HEK293 (cell line): ENCODE measurements around the gene DBN1.

Source experiments
- BCL11B ChIP-seq: fragments of 450-650 bp; formaldehyde crosslinking; IDR thresholded peaks from 2 replicates; pipeline ENCODE4 v1.5.1; 2016; ENCODE audit warnings: low read depth, missing biosample characterization, missing genetic modification characterization
- HOXA7 ChIP-seq: sonication (generic); formaldehyde crosslinking; IDR thresholded peaks from 2 replicates; pipeline ENCODE4 v1.8.1; 2022; ENCODE audit warnings: missing genetic modification reagents, borderline replicate concordance
- KLF9 ChIP-seq: fragments of 450-650 bp; formaldehyde crosslinking; IDR thresholded peaks from 2 replicates; pipeline ENCODE4 v1.5.1; 2016; ENCODE audit warnings: missing biosample characterization, missing genetic modification characterization, low read depth
- OSR2 ChIP-seq: fragments of 450-650 bp; formaldehyde crosslinking; IDR thresholded peaks from 2 replicates; pipeline ENCODE4 v1.5.1; 2016; ENCODE audit warnings: missing biosample characterization, missing genetic modification characterization
- ZBTB17 ChIP-seq: fragments of 450-650 bp; formaldehyde crosslinking; IDR thresholded peaks from 2 replicates; pipeline ENCODE4 v1.5.1; 2016; ENCODE audit warnings: missing biosample characterization, missing genetic modification characterization
- ZFP37 ChIP-seq: fragments of 450-650 bp; formaldehyde crosslinking; IDR thresholded peaks from 2 replicates; pipeline ENCODE4 v1.5.1; 2016; ENCODE audit warnings: missing biosample characterization, missing genetic modification characterization
- ZFP41 ChIP-seq: fragments of 450-650 bp; formaldehyde crosslinking; IDR thresholded peaks from 2 replicates; pipeline ENCODE4 v1.5.1; 2016; ENCODE audit warnings: missing biosample characterization, missing genetic modification characterization, borderline replicate concordance
- ZNF133 ChIP-seq: fragments of 450-650 bp; formaldehyde crosslinking; IDR thresholded peaks from 2 replicates; pipeline ENCODE4 v1.5.1; 2016; ENCODE audit warnings: missing biosample characterization, missing genetic modification characterization
- ZNF169 ChIP-seq: fragments of 450-650 bp; formaldehyde crosslinking; IDR thresholded peaks from 2 replicates; pipeline ENCODE4 v1.5.1; 2016; ENCODE audit warnings: missing biosample characterization, missing genetic modification characterization
- ZNF19 ChIP-seq: fragments of 450-650 bp; formaldehyde crosslinking; IDR thresholded peaks from 2 replicates; pipeline ENCODE4; 2016; ENCODE audit warnings: missing biosample characterization, missing genetic modification characterization, low read depth
- ZNF37A ChIP-seq: fragments of 450-650 bp; IDR thresholded peaks from 2 replicates; pipeline ENCODE4 v1.5.1; 2018; ENCODE audit warnings: missing biosample characterization, missing genetic modification characterization
- ZNF529 ChIP-seq: fragments of 450-650 bp; formaldehyde crosslinking; IDR thresholded peaks from 2 replicates; pipeline ENCODE4 v1.5.1; 2017; ENCODE audit warnings: missing genetic modification characterization, missing biosample characterization; ENCODE audit not compliant: insufficient replicate concordance
- ZNF561 ChIP-seq: fragments of 450-650 bp; IDR thresholded peaks from 2 replicates; pipeline ENCODE4 v1.5.1; 2018; ENCODE audit warnings: missing biosample characterization, missing genetic modification characterization, borderline replicate concordance
- ZNF830 ChIP-seq: fragments of 450-650 bp; IDR thresholded peaks from 2 replicates; pipeline ENCODE4 v1.5.0; 2018; ENCODE audit warnings: missing biosample characterization, missing genetic modification characterization, low read depth, mild to moderate bottlenecking, moderate library complexity
- TF ChIP-seq, protein P1 (sequence below): fragments of 450-650 bp; formaldehyde crosslinking; IDR thresholded peaks from 2 replicates; pipeline ENCODE4 v1.5.1; 2016; ENCODE audit warnings: missing biosample characterization, missing genetic modification characterization
- TF ChIP-seq, protein P2 (sequence below): fragments of 450-650 bp; formaldehyde crosslinking; IDR thresholded peaks from 2 replicates; pipeline ENCODE4 v1.5.1; 2016; ENCODE audit warnings: missing biosample characterization, missing genetic modification characterization
- TF ChIP-seq, protein P3 (sequence below): fragments of 450-650 bp; formaldehyde crosslinking; IDR thresholded peaks from 2 replicates; pipeline ENCODE4 v1.5.1; 2016; ENCODE audit warnings: missing biosample characterization, missing genetic modification characterization
- TF ChIP-seq, protein P4 (sequence below): fragments of 450-650 bp; formaldehyde crosslinking; IDR thresholded peaks from 2 replicates; pipeline ENCODE4 v1.5.1; 2016; ENCODE audit warnings: missing biosample characterization, missing genetic modification characterization, borderline replicate concordance
- TF ChIP-seq, protein P5 (sequence below): fragments of 450-650 bp; formaldehyde crosslinking; IDR thresholded peaks from 2 replicates; pipeline ENCODE4 v1.5.1; 2016; ENCODE audit warnings: missing biosample characterization, missing genetic modification characterization
- TF ChIP-seq, protein P6 (sequence below): fragments of 450-650 bp; formaldehyde crosslinking; IDR thresholded peaks from 2 replicates; pipeline ENCODE4 v1.5.1; 2016; ENCODE audit warnings: missing biosample characterization, missing genetic modification characterization
- TF ChIP-seq, protein P7 (sequence below): fragments of 450-650 bp; formaldehyde crosslinking; IDR thresholded peaks from 2 replicates; pipeline ENCODE4 v1.5.1; 2016; ENCODE audit warnings: missing biosample characterization, missing genetic modification characterization, borderline replicate concordance

DBN1 gene

DNA sequence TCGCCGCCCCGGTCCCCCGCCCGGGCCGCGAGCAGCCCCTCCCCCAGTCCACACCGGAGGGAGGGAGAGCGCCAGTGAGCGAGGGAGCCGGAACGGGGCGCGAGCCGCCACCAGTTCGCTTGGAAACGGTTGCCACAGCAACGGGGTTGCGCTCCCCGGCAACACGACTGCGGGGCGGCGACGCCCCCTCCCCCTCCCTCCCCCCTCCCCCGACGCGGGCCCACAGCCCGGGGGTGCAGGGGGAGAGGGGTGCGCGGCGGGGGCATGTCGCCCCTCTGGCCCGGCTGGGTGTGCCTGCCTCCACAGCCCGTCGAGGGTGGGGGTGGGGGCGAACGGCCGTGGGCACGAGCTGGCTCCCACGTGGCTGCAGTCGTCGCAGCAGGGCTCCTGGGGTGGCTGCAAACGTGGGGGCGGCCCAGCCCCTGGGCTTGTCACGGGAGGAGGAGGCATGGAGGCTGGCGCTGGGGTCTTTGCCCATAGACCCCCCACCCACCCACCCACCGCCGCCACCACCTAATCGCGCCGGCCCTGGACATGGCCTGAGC is 26.3 kb downstream of the DBN1 start (continued):
- TF ChIP-seq, protein P1, sequence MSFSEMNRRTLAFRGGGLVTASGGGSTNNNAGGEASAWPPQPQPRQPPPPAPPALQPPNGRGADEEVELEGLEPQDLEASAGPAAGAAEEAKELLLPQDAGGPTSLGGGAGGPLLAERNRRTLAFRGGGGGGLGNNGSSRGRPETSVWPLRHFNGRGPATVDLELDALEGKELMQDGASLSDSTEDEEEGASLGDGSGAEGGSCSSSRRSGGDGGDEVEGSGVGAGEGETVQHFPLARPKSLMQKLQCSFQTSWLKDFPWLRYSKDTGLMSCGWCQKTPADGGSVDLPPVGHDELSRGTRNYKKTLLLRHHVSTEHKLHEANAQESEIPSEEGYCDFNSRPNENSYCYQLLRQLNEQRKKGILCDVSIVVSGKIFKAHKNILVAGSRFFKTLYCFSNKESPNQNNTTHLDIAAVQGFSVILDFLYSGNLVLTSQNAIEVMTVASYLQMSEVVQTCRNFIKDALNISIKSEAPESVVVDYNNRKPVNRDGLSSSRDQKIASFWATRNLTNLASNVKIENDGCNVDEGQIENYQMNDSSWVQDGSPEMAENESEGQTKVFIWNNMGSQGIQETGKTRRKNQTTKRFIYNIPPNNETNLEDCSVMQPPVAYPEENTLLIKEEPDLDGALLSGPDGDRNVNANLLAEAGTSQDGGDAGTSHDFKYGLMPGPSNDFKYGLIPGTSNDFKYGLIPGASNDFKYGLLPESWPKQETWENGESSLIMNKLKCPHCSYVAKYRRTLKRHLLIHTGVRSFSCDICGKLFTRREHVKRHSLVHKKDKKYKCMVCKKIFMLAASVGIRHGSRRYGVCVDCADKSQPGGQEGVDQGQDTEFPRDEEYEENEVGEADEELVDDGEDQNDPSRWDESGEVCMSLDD (tag by site-specific recombination): peak; percentile 55
- no peak for TF ChIP-seq ZNF37A
- TF ChIP-seq ZFP37 (tag by site-specific recombination): no peak
- TF ChIP-seq, protein P2, sequence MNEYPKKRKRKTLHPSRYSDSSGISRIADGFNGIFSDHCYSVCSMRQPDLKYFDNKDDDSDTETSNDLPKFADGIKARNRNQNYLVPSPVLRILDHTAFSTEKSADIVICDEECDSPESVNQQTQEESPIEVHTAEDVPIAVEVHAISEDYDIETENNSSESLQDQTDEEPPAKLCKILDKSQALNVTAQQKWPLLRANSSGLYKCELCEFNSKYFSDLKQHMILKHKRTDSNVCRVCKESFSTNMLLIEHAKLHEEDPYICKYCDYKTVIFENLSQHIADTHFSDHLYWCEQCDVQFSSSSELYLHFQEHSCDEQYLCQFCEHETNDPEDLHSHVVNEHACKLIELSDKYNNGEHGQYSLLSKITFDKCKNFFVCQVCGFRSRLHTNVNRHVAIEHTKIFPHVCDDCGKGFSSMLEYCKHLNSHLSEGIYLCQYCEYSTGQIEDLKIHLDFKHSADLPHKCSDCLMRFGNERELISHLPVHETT: no peak
- peak; percentile 46; the same call in 1 of the 2 replicates for TF ChIP-seq KLF9
- TF ChIP-seq HOXA7 (CRISPR knock-in tag): no peak
- TF ChIP-seq ZNF830 (tag by site-specific recombination): no peak
- no peak for TF ChIP-seq ZNF169 (tag by site-specific recombination)
- TF ChIP-seq, protein P3, sequence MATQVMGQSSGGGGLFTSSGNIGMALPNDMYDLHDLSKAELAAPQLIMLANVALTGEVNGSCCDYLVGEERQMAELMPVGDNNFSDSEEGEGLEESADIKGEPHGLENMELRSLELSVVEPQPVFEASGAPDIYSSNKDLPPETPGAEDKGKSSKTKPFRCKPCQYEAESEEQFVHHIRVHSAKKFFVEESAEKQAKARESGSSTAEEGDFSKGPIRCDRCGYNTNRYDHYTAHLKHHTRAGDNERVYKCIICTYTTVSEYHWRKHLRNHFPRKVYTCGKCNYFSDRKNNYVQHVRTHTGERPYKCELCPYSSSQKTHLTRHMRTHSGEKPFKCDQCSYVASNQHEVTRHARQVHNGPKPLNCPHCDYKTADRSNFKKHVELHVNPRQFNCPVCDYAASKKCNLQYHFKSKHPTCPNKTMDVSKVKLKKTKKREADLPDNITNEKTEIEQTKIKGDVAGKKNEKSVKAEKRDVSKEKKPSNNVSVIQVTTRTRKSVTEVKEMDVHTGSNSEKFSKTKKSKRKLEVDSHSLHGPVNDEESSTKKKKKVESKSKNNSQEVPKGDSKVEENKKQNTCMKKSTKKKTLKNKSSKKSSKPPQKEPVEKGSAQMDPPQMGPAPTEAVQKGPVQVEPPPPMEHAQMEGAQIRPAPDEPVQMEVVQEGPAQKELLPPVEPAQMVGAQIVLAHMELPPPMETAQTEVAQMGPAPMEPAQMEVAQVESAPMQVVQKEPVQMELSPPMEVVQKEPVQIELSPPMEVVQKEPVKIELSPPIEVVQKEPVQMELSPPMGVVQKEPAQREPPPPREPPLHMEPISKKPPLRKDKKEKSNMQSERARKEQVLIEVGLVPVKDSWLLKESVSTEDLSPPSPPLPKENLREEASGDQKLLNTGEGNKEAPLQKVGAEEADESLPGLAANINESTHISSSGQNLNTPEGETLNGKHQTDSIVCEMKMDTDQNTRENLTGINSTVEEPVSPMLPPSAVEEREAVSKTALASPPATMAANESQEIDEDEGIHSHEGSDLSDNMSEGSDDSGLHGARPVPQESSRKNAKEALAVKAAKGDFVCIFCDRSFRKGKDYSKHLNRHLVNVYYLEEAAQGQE (tag by site-specific recombination): no peak
- 0 out of 2 replicates have a peak, but pooled peaks have one; percentile 6 for TF ChIP-seq ZNF561 (tag by site-specific recombination)
- TF ChIP-seq, protein P4, sequence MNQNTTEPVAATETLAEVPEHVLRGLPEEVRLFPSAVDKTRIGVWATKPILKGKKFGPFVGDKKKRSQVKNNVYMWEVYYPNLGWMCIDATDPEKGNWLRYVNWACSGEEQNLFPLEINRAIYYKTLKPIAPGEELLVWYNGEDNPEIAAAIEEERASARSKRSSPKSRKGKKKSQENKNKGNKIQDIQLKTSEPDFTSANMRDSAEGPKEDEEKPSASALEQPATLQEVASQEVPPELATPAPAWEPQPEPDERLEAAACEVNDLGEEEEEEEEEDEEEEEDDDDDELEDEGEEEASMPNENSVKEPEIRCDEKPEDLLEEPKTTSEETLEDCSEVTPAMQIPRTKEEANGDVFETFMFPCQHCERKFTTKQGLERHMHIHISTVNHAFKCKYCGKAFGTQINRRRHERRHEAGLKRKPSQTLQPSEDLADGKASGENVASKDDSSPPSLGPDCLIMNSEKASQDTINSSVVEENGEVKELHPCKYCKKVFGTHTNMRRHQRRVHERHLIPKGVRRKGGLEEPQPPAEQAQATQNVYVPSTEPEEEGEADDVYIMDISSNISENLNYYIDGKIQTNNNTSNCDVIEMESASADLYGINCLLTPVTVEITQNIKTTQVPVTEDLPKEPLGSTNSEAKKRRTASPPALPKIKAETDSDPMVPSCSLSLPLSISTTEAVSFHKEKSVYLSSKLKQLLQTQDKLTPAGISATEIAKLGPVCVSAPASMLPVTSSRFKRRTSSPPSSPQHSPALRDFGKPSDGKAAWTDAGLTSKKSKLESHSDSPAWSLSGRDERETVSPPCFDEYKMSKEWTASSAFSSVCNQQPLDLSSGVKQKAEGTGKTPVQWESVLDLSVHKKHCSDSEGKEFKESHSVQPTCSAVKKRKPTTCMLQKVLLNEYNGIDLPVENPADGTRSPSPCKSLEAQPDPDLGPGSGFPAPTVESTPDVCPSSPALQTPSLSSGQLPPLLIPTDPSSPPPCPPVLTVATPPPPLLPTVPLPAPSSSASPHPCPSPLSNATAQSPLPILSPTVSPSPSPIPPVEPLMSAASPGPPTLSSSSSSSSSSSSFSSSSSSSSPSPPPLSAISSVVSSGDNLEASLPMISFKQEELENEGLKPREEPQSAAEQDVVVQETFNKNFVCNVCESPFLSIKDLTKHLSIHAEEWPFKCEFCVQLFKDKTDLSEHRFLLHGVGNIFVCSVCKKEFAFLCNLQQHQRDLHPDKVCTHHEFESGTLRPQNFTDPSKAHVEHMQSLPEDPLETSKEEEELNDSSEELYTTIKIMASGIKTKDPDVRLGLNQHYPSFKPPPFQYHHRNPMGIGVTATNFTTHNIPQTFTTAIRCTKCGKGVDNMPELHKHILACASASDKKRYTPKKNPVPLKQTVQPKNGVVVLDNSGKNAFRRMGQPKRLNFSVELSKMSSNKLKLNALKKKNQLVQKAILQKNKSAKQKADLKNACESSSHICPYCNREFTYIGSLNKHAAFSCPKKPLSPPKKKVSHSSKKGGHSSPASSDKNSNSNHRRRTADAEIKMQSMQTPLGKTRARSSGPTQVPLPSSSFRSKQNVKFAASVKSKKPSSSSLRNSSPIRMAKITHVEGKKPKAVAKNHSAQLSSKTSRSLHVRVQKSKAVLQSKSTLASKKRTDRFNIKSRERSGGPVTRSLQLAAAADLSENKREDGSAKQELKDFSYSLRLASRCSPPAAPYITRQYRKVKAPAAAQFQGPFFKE (tag by site-specific recombination): no peak
- TF ChIP-seq, protein P5, sequence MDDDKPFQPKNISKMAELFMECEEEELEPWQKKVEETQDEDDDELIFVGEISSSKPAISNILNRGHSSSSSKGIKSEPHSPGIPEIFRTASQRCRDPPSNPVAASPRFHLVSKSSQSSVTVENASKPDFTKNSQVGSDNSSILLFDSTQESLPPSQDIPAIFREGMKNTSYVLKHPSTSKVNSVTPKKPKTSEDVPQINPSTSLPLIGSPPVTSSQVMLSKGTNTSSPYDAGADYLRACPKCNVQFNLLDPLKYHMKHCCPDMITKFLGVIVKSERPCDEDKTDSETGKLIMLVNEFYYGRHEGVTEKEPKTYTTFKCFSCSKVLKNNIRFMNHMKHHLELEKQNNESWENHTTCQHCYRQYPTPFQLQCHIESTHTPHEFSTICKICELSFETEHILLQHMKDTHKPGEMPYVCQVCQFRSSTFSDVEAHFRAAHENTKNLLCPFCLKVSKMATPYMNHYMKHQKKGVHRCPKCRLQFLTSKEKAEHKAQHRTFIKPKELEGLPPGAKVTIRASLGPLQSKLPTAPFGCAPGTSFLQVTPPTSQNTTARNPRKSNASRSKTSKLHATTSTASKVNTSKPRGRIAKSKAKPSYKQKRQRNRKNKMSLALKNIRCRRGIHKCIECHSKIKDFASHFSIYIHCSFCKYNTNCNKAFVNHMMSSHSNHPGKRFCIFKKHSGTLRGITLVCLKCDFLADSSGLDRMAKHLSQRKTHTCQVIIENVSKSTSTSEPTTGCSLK (tag by site-specific recombination): no peak
- no peak for TF ChIP-seq ZNF529 (tag by site-specific recombination)
- TF ChIP-seq, protein P6, sequence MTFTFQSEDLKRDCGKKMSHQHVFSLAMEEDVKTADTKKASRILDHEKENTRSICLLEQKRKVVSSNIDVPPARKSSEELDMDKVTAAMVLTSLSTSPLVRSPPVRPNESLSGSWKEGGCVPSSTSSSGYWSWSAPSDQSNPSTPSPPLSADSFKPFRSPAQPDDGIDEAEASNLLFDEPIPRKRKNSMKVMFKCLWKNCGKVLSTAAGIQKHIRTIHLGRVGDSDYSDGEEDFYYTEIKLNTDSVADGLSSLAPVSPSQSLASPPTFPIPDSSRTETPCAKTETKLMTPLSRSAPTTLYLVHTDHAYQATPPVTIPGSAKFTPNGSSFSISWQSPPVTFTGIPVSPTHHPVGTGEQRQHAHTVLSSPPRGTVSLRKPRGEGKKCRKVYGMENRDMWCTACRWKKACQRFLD (tag by site-specific recombination): no peak
- TF ChIP-seq ZNF133 (tag by site-specific recombination): no peak
- no peak for TF ChIP-seq ZBTB17
- TF ChIP-seq ZNF19 (tag by site-specific recombination): no peak
- no peak for TF ChIP-seq ZFP41 (tag by site-specific recombination)
- TF ChIP-seq, protein P7, sequence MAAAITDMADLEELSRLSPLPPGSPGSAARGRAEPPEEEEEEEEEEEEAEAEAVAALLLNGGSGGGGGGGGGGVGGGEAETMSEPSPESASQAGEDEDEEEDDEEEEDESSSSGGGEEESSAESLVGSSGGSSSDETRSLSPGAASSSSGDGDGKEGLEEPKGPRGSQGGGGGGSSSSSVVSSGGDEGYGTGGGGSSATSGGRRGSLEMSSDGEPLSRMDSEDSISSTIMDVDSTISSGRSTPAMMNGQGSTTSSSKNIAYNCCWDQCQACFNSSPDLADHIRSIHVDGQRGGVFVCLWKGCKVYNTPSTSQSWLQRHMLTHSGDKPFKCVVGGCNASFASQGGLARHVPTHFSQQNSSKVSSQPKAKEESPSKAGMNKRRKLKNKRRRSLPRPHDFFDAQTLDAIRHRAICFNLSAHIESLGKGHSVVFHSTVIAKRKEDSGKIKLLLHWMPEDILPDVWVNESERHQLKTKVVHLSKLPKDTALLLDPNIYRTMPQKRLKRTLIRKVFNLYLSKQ (tag by site-specific recombination): no peak
- TF ChIP-seq BCL11B (tag by site-specific recombination): no peak
- TF ChIP-seq OSR2 (tag by site-specific recombination): no peak
